ENCODE measurements around the gene TRANK1.

GRCh38 chr3:36933540-36934296 is 11.1 kb downstream of the TRANK1 start:
- no peak for TF ChIP-seq CTCF (IDR thresholded peaks at IDR 0.05)
- TF ChIP-seq POLR2A (IDR thresholded peaks at IDR 0.05) = no peak
- TF ChIP-seq EP300 (IDR thresholded peaks at IDR 0.05) = no peak

Data from suprapubic skin (tissue), 3 donors.